MM.1S (cell line): ENCODE measurements around the gene NPHP1.
"Not testable (repeated sequence)": the region's sequence is repeated elsewhere in the genome, so short reads cannot be mapped to it uniquely, and the experiment has no call there.

Experiments
- DNase-seq: peaks from one replicate; pipeline ENCODE4 v3.0.0-alpha.2; 2015
- H2AFZ ChIP-seq: fragments of 300-600 bp; sonication (generic); 2 replicates; pipeline ENCODE4 v1.6.0; 2016; ENCODE audit warnings: antibody characterized with exemption, low read length
- H3F3A ChIP-seq: fragments of 300-600 bp; sonication (generic); 2 replicates; pipeline ENCODE4 v1.6.1; 2016; ENCODE audit warnings: mild to moderate bottlenecking, antibody characterized with exemption, low read length, moderate library complexity, mixed read lengths; ENCODE audit not compliant: insufficient read depth
- H3K27ac ChIP-seq: fragments of 300-600 bp; sonication (generic); 2 replicates; pipeline ENCODE4 v1.5.1; 2016; ENCODE audit warnings: mild to moderate bottlenecking, low read length
- H3K27me3 ChIP-seq: fragments of 300-600 bp; sonication (generic); replicated peaks from 2 replicates; pipeline ENCODE4 v1.6.0; 2016; ENCODE audit warnings: low read length; ENCODE audit not compliant: insufficient read depth
- H3K36me3 ChIP-seq: fragments of 300-600 bp; sonication (generic); replicated peaks from 2 replicates; pipeline ENCODE4 v1.6.1; 2016; ENCODE audit warnings: mild to moderate bottlenecking, low read length, mixed read lengths; ENCODE audit not compliant: insufficient read depth
- H3K4me1 ChIP-seq: fragments of 300-600 bp; sonication (generic); 2 replicates; pipeline ENCODE4 v1.6.1; 2016; ENCODE audit warnings: low read length, mixed read lengths
- H3K4me2 ChIP-seq: fragments of 300-600 bp; sonication (generic); 2 replicates; pipeline ENCODE4 v1.6.0; 2016; ENCODE audit warnings: low read depth, low read length
- H3K4me3 ChIP-seq: fragments of 300-600 bp; sonication (generic); 2 replicates; pipeline ENCODE4 v1.5.1; 2016; ENCODE audit warnings: low read length, mixed read lengths
- H3K79me2 ChIP-seq: fragments of 300-600 bp; sonication (generic); 2 replicates; pipeline ENCODE4 v1.6.1; 2016; ENCODE audit warnings: mixed run types, low read length, mixed read lengths
- H3K9ac ChIP-seq: fragments of 300-600 bp; sonication (generic); 2 replicates; pipeline ENCODE4 v1.6.1; 2016; ENCODE audit warnings: low read length, mixed read lengths
- H3K9me2 ChIP-seq: fragments of 300-600 bp; sonication (generic); replicated peaks from 2 replicates; pipeline ENCODE4 v1.6.1; 2016; ENCODE audit warnings: mild to moderate bottlenecking, low read length, mixed read lengths; ENCODE audit not compliant: insufficient read depth
- H3K9me3 ChIP-seq: fragments of 300-600 bp; sonication (generic); replicated peaks from 2 replicates; pipeline ENCODE4 v1.6.1; 2016; ENCODE audit warnings: mild to moderate bottlenecking, low read length, mixed read lengths; ENCODE audit not compliant: insufficient read depth
- H4K20me1 ChIP-seq: fragments of 300-600 bp; sonication (generic); 2 replicates; pipeline ENCODE4 v1.6.1; 2016; ENCODE audit warnings: mild to moderate bottlenecking, low read length, moderate library complexity, mixed read lengths; ENCODE audit not compliant: insufficient read depth
- CTCF ChIP-seq: fragments of 300-600 bp; sonication (generic); IDR thresholded peaks from 2 replicates; pipeline ENCODE4 v1.5.1; 2016; ENCODE audit warnings: antibody characterized with exemption, low read length, mixed read lengths
- EZH2 ChIP-seq: fragments of 300-600 bp; sonication (generic); optimal IDR thresholded peaks from 2 replicates; pipeline ENCODE3; 2017; ENCODE audit warnings: low read depth, mild to moderate bottlenecking, antibody characterized with exemption, low read length, mixed read lengths
- EZH2phosphoT487 ChIP-seq: fragments of 300-600 bp; sonication (generic); IDR thresholded peaks from 2 replicates; pipeline ENCODE4 v1.6.1; 2018; ENCODE audit warnings: antibody characterized with exemption, low read length

NPHP1 gene

DNA sequence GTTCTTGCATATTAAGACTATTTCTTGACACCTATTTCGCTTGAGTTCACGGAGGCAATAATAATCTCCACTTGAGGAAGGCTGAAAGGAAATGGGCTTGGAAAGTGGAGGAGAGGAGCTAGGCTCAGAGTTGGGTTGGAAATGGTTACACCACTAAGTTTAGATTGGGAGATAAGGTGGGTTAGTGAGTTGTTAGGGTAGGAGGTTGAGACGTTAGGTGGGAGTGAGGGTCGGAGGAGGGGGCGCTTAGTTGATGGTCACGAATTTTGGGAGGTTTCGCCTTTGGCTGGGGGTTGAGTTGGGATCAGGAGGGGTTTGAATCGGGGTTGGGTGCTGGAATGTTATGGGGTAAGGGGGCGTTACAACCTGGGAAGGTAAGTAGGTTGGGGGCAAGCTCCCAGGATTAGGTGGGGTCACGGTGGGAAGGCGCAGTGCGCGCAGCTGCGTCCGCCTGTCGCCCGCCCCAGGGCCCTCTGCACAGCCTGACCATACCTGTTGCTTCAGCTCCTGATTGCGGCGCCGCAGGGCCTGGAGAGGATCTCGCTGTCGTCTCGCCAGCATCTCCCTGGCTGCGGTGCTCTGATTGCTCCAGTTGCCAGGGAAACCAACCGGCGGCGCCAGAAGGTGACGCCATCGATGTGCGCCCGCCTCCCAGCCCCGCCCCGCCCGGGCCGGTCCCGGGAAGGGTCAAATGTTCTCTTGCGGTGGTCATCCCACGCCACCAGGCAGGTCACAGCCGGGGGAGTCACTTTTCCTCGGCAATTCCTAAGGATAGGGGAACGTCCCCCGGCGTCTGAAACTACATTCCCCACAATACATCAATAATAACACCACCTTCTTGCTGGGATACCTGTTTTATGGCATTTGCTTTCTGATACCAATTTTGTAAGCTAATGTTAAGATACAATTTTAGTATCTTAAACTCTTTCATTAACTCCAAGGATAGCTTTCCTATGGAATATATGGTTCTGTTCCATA is at the start of gene NPHP1:
TSS of gene NPHP1 (minus strand) at position 606 of the 978 bp plus-strand sequence. CDS start at position 561, 45 bp downstream.
- peak; percentile 88 for DNase-seq
- TF ChIP-seq EZH2phosphoT487 = no peak
- TF ChIP-seq EZH2 = no peak
- no peak for TF ChIP-seq CTCF
- peak within 1 kb of the TSS; percentile 27; the same call in 1 of the 2 replicates for H3K27ac ChIP-seq

GRCh38 chr2:110248081-110248795 is 43.4 kb upstream of the NPHP1 start:
- H3K27me3 ChIP-seq = not testable (repeated sequence)

More for the DNA sequence above, at the start of gene NPHP1:
- H2AFZ ChIP-seq = peak within 1 kb of the TSS; percentile 64
- no peaks in the 10 kb centered on the region for H3K9me2 ChIP-seq
- H3K4me1 ChIP-seq = peaks cover 7% of the 10 kb centered on the region
- no peaks in the 10 kb centered on the region for H3K9me3 ChIP-seq
- no peaks in the 10 kb centered on the region for H4K20me1 ChIP-seq
- peaks cover 5% of the 10 kb centered on the region; the same call in 1 of the 2 replicates for H3F3A ChIP-seq
- peak within 1 kb of the TSS; percentile 82 for H3K4me2 ChIP-seq
- H3K9ac ChIP-seq = peak within 1 kb of the TSS; percentile 62
- H3K4me3 ChIP-seq = peak within 1 kb of the TSS; percentile 72
- no peaks in the 10 kb centered on the region for H3K36me3 ChIP-seq
- no peaks in the 10 kb centered on the region for H3K27me3 ChIP-seq
- no peaks in the 10 kb centered on the region for H3K79me2 ChIP-seq

DNA sequence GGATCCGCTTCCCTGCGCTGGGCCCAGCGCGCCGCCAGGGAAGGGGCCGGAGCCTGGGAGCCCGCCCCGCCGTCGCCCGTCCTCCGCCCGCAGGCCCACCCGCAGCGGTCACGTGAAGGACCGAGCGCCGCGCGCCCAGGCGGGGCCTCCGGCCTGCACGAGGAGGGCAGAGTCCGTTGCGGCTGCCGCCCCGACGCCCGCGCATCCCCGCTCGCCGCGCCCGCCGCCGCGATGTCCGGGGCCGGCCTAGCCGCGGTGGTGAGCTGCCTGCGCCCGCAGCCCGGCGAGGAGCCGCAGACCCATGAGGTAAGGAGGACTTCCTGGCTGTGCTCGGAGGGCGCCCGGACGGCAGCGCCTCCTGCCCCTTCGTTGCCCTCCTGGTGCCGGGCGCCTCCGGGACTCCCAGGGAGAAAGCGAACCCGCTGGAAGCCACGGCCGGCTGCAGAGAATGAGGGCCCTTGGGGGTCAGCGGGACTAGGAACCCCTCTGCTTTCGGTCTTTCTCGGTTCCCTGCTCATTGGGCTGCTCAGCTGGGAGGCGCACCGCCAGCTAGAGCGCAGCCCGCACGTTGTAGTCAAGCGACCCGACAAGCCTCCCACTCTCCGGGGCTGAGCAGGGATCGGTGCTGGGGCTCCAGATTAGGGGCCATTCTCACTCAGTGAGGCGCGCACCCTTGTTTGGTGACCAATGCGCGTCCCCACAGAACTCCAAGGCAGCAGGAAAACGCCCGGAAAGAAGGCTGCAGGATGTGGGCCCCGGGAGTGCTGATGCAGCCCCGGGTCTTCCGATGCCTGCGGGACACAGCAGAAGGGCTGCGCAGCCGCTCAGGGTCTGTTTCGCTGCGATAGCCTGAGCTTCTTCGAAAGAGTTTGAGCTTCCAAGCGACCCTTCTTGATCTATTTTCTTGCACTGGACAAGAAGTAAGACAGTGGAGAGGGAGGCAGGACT is 40.9 kb upstream of the NPHP1 start:
- H3K4me1 ChIP-seq, H4K20me1 ChIP-seq, H3K27ac ChIP-seq, H3K9ac ChIP-seq, H3K27me3 ChIP-seq, H3K4me2 ChIP-seq, H3K36me3 ChIP-seq, H3K9me3 ChIP-seq, H3K79me2 ChIP-seq, H3K9me2 ChIP-seq, H3K4me3 ChIP-seq, H3F3A ChIP-seq, DNase-seq, H2AFZ ChIP-seq: not testable (repeated sequence)

More at GRCh38 chr2:110248081-110248795, 43.4 kb upstream of the NPHP1 start:
- not testable (repeated sequence) for H3K4me1 ChIP-seq, H3K27ac ChIP-seq, H3K79me2 ChIP-seq, H3K36me3 ChIP-seq, H3K9me2 ChIP-seq, DNase-seq, H3K4me2 ChIP-seq, H3K4me3 ChIP-seq, H4K20me1 ChIP-seq, H2AFZ ChIP-seq, H3K9me3 ChIP-seq, H3F3A ChIP-seq, H3K9ac ChIP-seq

DNA sequence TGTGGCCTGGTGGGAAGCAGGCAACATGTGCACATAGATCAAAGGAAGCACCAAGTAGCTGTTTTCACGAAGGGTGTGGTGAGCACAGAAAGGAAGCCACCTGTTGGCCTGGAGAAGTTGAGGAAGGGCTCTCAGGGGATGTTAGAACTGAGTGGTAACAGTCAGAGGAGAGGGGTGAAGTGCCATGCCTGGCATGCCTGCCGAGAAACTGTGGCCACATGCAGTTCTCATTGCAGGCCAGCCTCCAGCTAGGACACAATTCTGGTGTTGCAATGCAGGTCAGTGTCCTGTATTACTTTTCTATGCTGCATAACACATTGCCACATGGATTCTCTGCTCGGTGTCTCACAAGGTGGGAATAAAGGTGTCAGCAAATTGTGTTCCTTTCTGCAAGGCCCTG is 38.5 kb upstream of the NPHP1 start:
- H3F3A ChIP-seq, H3K79me2 ChIP-seq, H2AFZ ChIP-seq, H3K27ac ChIP-seq, H3K4me1 ChIP-seq, H4K20me1 ChIP-seq, H3K4me3 ChIP-seq, H3K9ac ChIP-seq, H3K9me2 ChIP-seq, H3K4me2 ChIP-seq, H3K36me3 ChIP-seq, H3K27me3 ChIP-seq, H3K9me3 ChIP-seq, DNase-seq: not testable (repeated sequence)

DNA sequence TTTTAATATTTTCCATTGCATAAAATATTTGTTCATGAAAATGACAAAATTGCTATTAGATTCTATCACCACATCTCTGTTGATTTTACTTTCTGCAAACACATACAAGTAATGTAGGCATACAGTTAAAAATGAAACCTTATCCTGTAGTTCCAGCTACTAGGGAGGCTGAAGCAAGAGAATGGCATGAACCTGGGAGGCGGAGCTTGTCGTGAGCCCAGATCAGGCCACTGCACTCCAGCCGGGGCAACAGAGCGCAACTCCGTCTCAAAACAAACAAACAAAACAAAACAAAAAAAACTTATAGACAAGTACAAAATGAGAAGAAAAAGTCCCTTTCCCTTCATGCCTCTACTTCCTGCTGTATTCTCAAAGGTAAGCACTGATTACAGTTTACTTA is 29.7 kb upstream of the NPHP1 start:
- H3K9me3 ChIP-seq, H3K9ac ChIP-seq, H3K27me3 ChIP-seq, DNase-seq, H3K4me2 ChIP-seq, H3K9me2 ChIP-seq, H3K27ac ChIP-seq, H2AFZ ChIP-seq, H3K36me3 ChIP-seq, H3K4me3 ChIP-seq, H3F3A ChIP-seq, H3K4me1 ChIP-seq, H3K79me2 ChIP-seq, H4K20me1 ChIP-seq: not testable (repeated sequence)

- not testable (repeated sequence) for H3K4me2 ChIP-seq, H4K20me1 ChIP-seq, H3K4me1 ChIP-seq, H3K27ac ChIP-seq, H3K9me3 ChIP-seq, H3K27me3 ChIP-seq, H3K9ac ChIP-seq, H3K9me2 ChIP-seq, H3K4me3 ChIP-seq, DNase-seq, H3K36me3 ChIP-seq, H3F3A ChIP-seq, H3K79me2 ChIP-seq, H2AFZ ChIP-seq
These were observed 25.1 kb upstream of the NPHP1 start for GRCh38 chr2:110229886-110230285.
